Ovary (tissue), 9 donors: ENCODE measurements around the gene IRF5. TPM values are rescaled to one million over a fixed set of nuclear protein-coding genes. Genes with fewer than 3 reads are reported as not detected.
"Not testable (repeated sequence)": the region's sequence is repeated elsewhere in the genome, so short reads cannot be mapped to it uniquely, and the experiment has no call there.

ENCODE experiments used
- DNase-seq, 5 donors: peaks; one replicate each; pipeline ENCODE4 v3.0.0-alpha.2; 2019 to 2020
- H3K27ac ChIP-seq, 2 donors: fragments of 200-600 bp; one replicate each; pipeline versions ENCODE4 v1.5.1 to v1.8.0; 2019 to 2022
- H3K27me3 ChIP-seq: fragments of 200-600 bp; one replicate; pipeline ENCODE4 v1.8.0; 2022
- H3K36me3 ChIP-seq: fragments of 200-600 bp; sonication (generic); one replicate; pipeline ENCODE4 v1.5.1; 2019
- H3K4me1 ChIP-seq: one replicate; pipeline ENCODE4 v1.8.1; 2013; ENCODE audit warnings: mild to moderate bottlenecking, moderate library complexity; ENCODE audit not compliant: insufficient read depth
- H3K4me3 ChIP-seq: fragments of 200-600 bp; sonication (generic); one replicate; pipeline ENCODE4 v1.5.1; 2017
- H3K9me3 ChIP-seq, 2 donors: fragments of 200-600 bp in 1 of 2; sonication (generic) in 1 of 2; one replicate each; pipeline versions ENCODE4 v1.5.1 to v1.8.1; 2013 to 2019; ENCODE audit warnings: mild to moderate bottlenecking in 1 of 2, moderate library complexity in 1 of 2
- CTCF ChIP-seq, 3 donors: fragments of 450-650 bp in 2 of 3; fragments of 200-600 bp in 1 of 3; IDR thresholded peaks; one replicate each; pipeline versions ENCODE4 v1.5.1 to v1.8.0; 2016 to 2022; ENCODE audit warnings: antibody characterized with exemption in 3 of 3, mild to moderate bottlenecking in 1 of 3
- EP300 ChIP-seq: sonication (generic); formaldehyde crosslinking; IDR thresholded peaks from one replicate; pipeline ENCODE4 v1.6.1; 2017; ENCODE audit warnings: antibody characterized with exemption
- POLR2A ChIP-seq: fragments of 450-650 bp; IDR thresholded peaks from one replicate; pipeline ENCODE4 v1.6.1; 2017; ENCODE audit warnings: antibody characterized with exemption, mild to moderate bottlenecking, moderate library complexity
- WGBS, 3 donors: extraction: QIAGEN DNeasy Blood & Tissue Kit in 1 of 3; methylation state at CpG; one replicate each; pipeline versions ENCODE4 v1.1.5 to v1.1.7; 2013 to 2017; 5-methylcytosine and 5-hydroxymethylcytosine counted together
- intact Hi-C, 4 donors: fragments of 100-400 bp; cut with DNase I; formaldehyde crosslinking; loops; one replicate each; pipeline versions ENCODE4 v1.11.0 to v1.15.1; 2022 to 2023
- polyA plus RNA-seq, 2 donors: library from polyadenylated mRNA; stranded (reverse); fragments of 200-250 nt in 1 of 2; fragments of 350-450 nt in 1 of 2; fragmentation: Illumina TruSeq in 1 of 2; extraction: RNeasy Lipid Tissue Mini Kit (QIAGEN cat#74804) in 1 of 2; gene quantifications; one replicate each; pipeline ENCODE4 v1.2.3, GENCODE V29; 2013 to 2014
- total RNA-seq, 7 donors: library from RNA; depleted of rRNA in 2 of 7; stranded (reverse); fragments of >200 nt in 2 of 7; fragmentation: NEBNext Ultra II Directional in 3 of 7; extraction: Animal tissue kit (Norgen Biotek cat#: 25700) in 3 of 7; gene quantifications; one replicate each; pipeline versions ENCODE4 v1.1.0 to v1.2.4, GENCODE V29; 2016 to 2023
- donor health status: DM: no; HTN: no; CAD: no; lungs with moderate emphysema.
- donor health status: DM: no; HTN: no; CAD: no.
- donor health status: Bipolar disorder and iron deficiency.
- donor health status: DM: yes; HTN: yes; CAD: no.
- donor health status: DM: no; HTN: no; CAD: no.
- donor health status: DM: yes; HTN: yes; CAD: no.

IRF5 gene
- total and polyA plus RNA-seq, 9 donors: 2.1 to 6.5 (median 2.6) TPM

- intact Hi-C loops: no loop called here
- Histone ChIP-seq H3K9me3 (no peaks in the 10 kb centered on the region), H3K27ac (no peak overlapping the region), H3K36me3 (no peaks in the 10 kb centered on the region), H3K4me1 (no peaks in the 10 kb centered on the region), H3K4me3 (no peak overlapping the region), H3K27me3 (no peaks in the 10 kb centered on the region)
- TF ChIP-seq EP300: no peak
- no peak for TF ChIP-seq POLR2A
- TF ChIP-seq CTCF (IDR thresholded peaks at IDR 0.05): no peak
- DNase-seq: no peak
- 85 to 89% (median 85%) methylated on average over 3 of the region's 3 CpGs for WGBS, 3 donors
Observed at GRCh38 chr7:128912281-128912680, 25.4 kb upstream of the IRF5 start.

- H3K36me3 ChIP-seq, intact Hi-C loops, H3K27ac ChIP-seq, H3K4me3 ChIP-seq, H3K9me3 ChIP-seq, H3K4me1 ChIP-seq, H3K27me3 ChIP-seq, DNase-seq: not testable (repeated sequence)
- WGBS, 3 donors: 79 to 100% (median 94%) methylated on average over 1 to 12 of the region's 20 CpGs
Observed at GRCh38 chr7:128912709-128913495, 24.8 kb upstream of the IRF5 start.

- DNase-seq: no peak
- TF ChIP-seq CTCF (IDR thresholded peaks at IDR 0.05): no peak
- TF ChIP-seq EP300: no peak
- no peak for TF ChIP-seq POLR2A
- H3K4me3 ChIP-seq: no peak overlapping the region
- no peaks in the 10 kb centered on the region for H3K27me3 ChIP-seq
- no peak overlapping the region for H3K27ac ChIP-seq
- no peaks in the 10 kb centered on the region for H3K4me1 ChIP-seq
- WGBS, 3 donors: 66 to 82% (median 69%) methylated on average over 8 to 10 of the region's 10 CpGs
- intact Hi-C loops: no loop called here
- H3K36me3 ChIP-seq: no peaks in the 10 kb centered on the region
- no peaks in the 10 kb centered on the region for H3K9me3 ChIP-seq
Observed at GRCh38 chr7:128913870-128914565, 23.7 kb upstream of the IRF5 start.

GRCh38 chr7:128914566-128915151 is 23.1 kb upstream of the IRF5 start:
- Histone ChIP-seq H3K9me3 (no peaks in the 10 kb centered on the region), H3K36me3 (no peaks in the 10 kb centered on the region), H3K27me3 (no peaks in the 10 kb centered on the region), H3K4me3 (no peak overlapping the region), H3K4me1 (no peaks in the 10 kb centered on the region), H3K27ac (no peak overlapping the region)
- DNase-seq: no peak
- 34 to 44% (median 41%) methylated on average over 11 of the region's 11 CpGs for WGBS, 3 donors
- intact Hi-C loops: no loop called here
- no peak for TF ChIP-seq CTCF (IDR thresholded peaks at IDR 0.05)
- no peak for TF ChIP-seq EP300
- TF ChIP-seq POLR2A: no peak
